B cell (primary cell): ENCODE results near the gene CFAP97D2. TPM values are rescaled to one million over a fixed set of nuclear protein-coding genes. Genes with fewer than 3 reads are reported as not detected.

Source experiments
- ATAC-seq: fragments of 200-7000 bp; cut with Tn5 transposase; one replicate; pipeline ENCODE4 v1.10.0; 2021; ENCODE audit warnings: low read depth, mild to moderate bottlenecking, moderate number of reproducible peaks, moderate library complexity
- CTCF ChIA-PET: fragments of 350-600 bp; sonication (Branson Sonifier 250); formaldehyde crosslinking; loops from one replicate; lab custom pipeline; 2021; ENCODE audit warnings: antibody characterized with exemption, inconsistent platforms; lab: Charles Lee
- POLR2A ChIA-PET: fragments of 350-600 bp; sonication (Branson Sonifier 250); formaldehyde crosslinking; loops from one replicate; lab custom pipeline; 2021; ENCODE audit warnings: antibody characterized with exemption; lab: Charles Lee
- DNase-seq: peaks from one replicate; pipeline ENCODE4 v3.0.0; 2013
- H2AFZ ChIP-seq: 2 replicates; pipeline ENCODE4 v1.6.1; 2012; ENCODE audit warnings: mild to moderate bottlenecking, low read depth, low read length; ENCODE audit not compliant: insufficient read depth, poor library complexity, severe bottlenecking
- H3K27ac ChIP-seq, 2 donors: 1 replicate in 1 of 2; 2 replicates in 1 of 2; pipeline ENCODE4 v1.5.1; 2012 to 2013; ENCODE audit warnings: low read length in 2 of 2, mild to moderate bottlenecking in 2 of 2, moderate library complexity in 1 of 2
- H3K27me3 ChIP-seq, 4 experiments: fragments of 200-600 bp in 1 of 4; sonication (generic) in 1 of 4; replicated peaks in 1 of 4; 1 replicate in 2 of 4; 2 replicates in 2 of 4; pipeline versions ENCODE4 v1.6.1 to v1.7.0; 2013 to 2016; ENCODE audit warnings: low read length in 3 of 4, mild to moderate bottlenecking in 2 of 4, mixed read lengths in 1 of 4, moderate library complexity in 1 of 4; ENCODE audit not compliant: insufficient read depth in 4 of 4, control insufficient read depth in 3 of 4; ENCODE audit errors: control extremely low read depth in 1 of 4
- H3K36me3 ChIP-seq, 2 experiments: replicated peaks in 1 of 2; 1 replicate in 1 of 2; 2 replicates in 1 of 2; pipeline versions ENCODE4 v1.6.1 to v1.7.1; 2013; ENCODE audit warnings: low read length in 1 of 2; ENCODE audit not compliant: insufficient read depth in 2 of 2, control insufficient read depth in 1 of 2; ENCODE audit errors: control extremely low read depth in 1 of 2, extremely low read depth in 1 of 2
- H3K4me1 ChIP-seq, 2 donors: fragments of 200-600 bp in 1 of 2; sonication (generic) in 1 of 2; 1 replicate in 1 of 2; 2 replicates in 1 of 2; pipeline versions ENCODE4 v1.5.1 to v1.6.1; 2013 to 2017; ENCODE audit warnings: low read length in 2 of 2; ENCODE audit not compliant: control insufficient read depth in 2 of 2, insufficient read depth in 2 of 2
- H3K4me2 ChIP-seq: replicated peaks from 2 replicates; pipeline ENCODE3; 2012; ENCODE audit warnings: mild to moderate bottlenecking, low read depth, low read length; ENCODE audit not compliant: poor library complexity, severe bottlenecking
- H3K4me3 ChIP-seq, 5 experiments: fragments of 200-600 bp in 1 of 5; sonication (generic) in 1 of 5; 1 replicate in 3 of 5; 2 replicates in 2 of 5; pipeline versions ENCODE4 v1.5.1 to v1.7.0; 2011 to 2016; ENCODE audit warnings: low read length in 4 of 5, mild to moderate bottlenecking in 4 of 5, low read depth in 2 of 5, control low read depth in 1 of 5, moderate library complexity in 1 of 5; ENCODE audit not compliant: insufficient read depth in 1 of 5; ENCODE audit errors: control extremely low read depth in 1 of 5, extremely low read depth in 1 of 5
- H3K79me2 ChIP-seq: fragments of 200-600 bp; sonication (generic); one replicate; pipeline ENCODE4 v1.6.0; 2016; ENCODE audit warnings: low read length; ENCODE audit not compliant: control insufficient read depth, insufficient read depth
- H3K9ac ChIP-seq: fragments of 200-600 bp; sonication (generic); 2 replicates; pipeline ENCODE4 v1.6.1; 2017; ENCODE audit warnings: mild to moderate bottlenecking, low read length, moderate library complexity
- H3K9me3 ChIP-seq, 3 donors: one replicate each; pipeline versions ENCODE4 v1.6.1 to v1.7.1; 2013; ENCODE audit warnings: low read length in 2 of 3; ENCODE audit not compliant: control insufficient read depth in 2 of 3, insufficient read depth in 1 of 3; ENCODE audit errors: control extremely low read depth in 1 of 3
- H4K20me1 ChIP-seq: 2 replicates; pipeline ENCODE4 v1.6.0; 2012; ENCODE audit warnings: mild to moderate bottlenecking, low read length; ENCODE audit not compliant: insufficient read depth, control insufficient read depth, poor library complexity, severe bottlenecking
- H3K27ac Mint-ChIP-seq: one replicate; pipeline ENCODE4 v1.8.0; 2021; ENCODE audit warnings: mixed read lengths
- H3K27me3 Mint-ChIP-seq: one replicate; pipeline ENCODE4 v1.8.0; 2021; ENCODE audit warnings: mixed read lengths
- H3K4me1 Mint-ChIP-seq: one replicate; pipeline ENCODE4 v1.8.0; 2021; ENCODE audit warnings: mixed read lengths
- H3K4me3 Mint-ChIP-seq: one replicate; pipeline ENCODE4 v1.8.0; 2021; ENCODE audit warnings: mixed read lengths
- H3K9me3 Mint-ChIP-seq: one replicate; pipeline ENCODE4 v1.8.0; 2022; ENCODE audit warnings: mixed read lengths; ENCODE audit not compliant: insufficient read depth
- EZH2 ChIP-seq: IDR thresholded peaks from 2 replicates; pipeline ENCODE4 v1.6.1; 2012; ENCODE audit warnings: borderline replicate concordance, low read depth, mild to moderate bottlenecking, moderate library complexity, low read length; ENCODE audit not compliant: insufficient read depth, poor library complexity, severe bottlenecking
- WGBS: methylation state at CpG from one replicate; pipeline ENCODE4 v1.1.5; 2013; ENCODE audit warnings: missing lambda C conversion rate; ENCODE audit not compliant: insufficient coverage; 5-methylcytosine and 5-hydroxymethylcytosine counted together
- intact Hi-C: fragments of 100-400 bp; cut with micrococcal nuclease; formaldehyde crosslinking; loops from one replicate; pipeline ENCODE4 v1.10.0; 2022
- polyA plus RNA-seq: library from polyadenylated mRNA; depleted of rRNA; stranded (reverse); fragments of >200 nt; gene quantifications from 2 replicates; pipeline ENCODE4 v1.2.3, GENCODE V29; 2012
- total RNA-seq, 2 donors: library from RNA; stranded (reverse); fragments of 120-200 nt in 1 of 2; gene quantifications; 1 replicate in 1 of 2; 2 replicates in 1 of 2; pipeline versions ENCODE4 v1.2.3 to v1.2.4, GENCODE V29; 2013 to 2022
- TF ChIP-seq, protein P1 (sequence below): fragments of 200-600 bp; IDR thresholded peaks from one replicate; pipeline ENCODE4 v1.8.0; 2022; ENCODE audit warnings: antibody characterized with exemption, mild to moderate bottlenecking

CFAP97D2 gene
- total and polyA plus RNA-seq, 2 donors (not counting 1 experiment from before 2014, with no cell fraction given) = 0.09 to 0.22 TPM

DNA sequence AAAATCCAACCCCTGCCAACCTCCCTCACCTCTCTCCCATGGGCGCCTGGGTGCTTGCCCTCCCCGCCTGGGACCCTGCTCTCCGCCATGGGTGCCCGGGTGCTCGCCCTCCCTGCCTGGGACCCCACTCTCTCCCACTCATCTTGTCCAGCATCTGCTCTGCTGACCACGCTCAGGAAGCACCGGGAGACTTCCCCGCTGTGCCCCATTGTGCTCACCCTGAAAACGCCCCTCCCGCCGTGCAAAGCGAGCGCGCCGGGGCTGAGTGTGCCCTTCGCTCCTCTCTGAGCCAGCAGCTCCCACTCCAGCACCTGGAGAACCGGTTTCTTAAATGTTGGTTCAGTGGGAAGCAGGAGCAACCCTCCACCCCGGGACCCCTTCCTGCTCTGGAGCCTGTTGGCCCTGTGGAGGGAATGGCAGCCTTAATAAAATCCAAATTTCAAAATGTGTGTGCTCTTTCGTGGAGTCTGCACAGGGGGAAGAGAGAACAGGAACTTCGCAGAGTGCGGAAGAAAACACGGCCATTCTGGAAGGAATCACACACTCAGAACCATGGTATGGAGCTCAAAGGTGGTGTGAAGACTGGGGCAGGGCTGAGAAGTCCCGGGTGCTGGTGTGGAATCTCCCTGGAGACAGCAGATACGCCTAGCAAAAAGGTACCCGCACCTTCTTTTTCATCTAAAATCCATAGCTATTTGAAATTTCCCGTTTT is 32.5 kb downstream of the CFAP97D2 start:
- Mint-ChIP-seq H3K4me1 (peaks cover 2% of the 10 kb centered on the region), H3K27ac (no peak overlapping the region), H3K4me3 (no peak overlapping the region), H3K9me3 (no peaks in the 10 kb centered on the region), H3K27me3 (peaks cover 38% of the 10 kb centered on the region)
- intact Hi-C loops = no loop called here
- Histone ChIP-seq H3K79me2 (no peaks in the 10 kb centered on the region), H3K4me2 (no peak overlapping the region), H3K9ac (no peak overlapping the region), H3K27me3 (peaks cover 0 to 25% (median 10%) of the 10 kb centered on the region in 4 experiments), H3K4me1 (no peaks in the 10 kb centered on the region), H3K27ac (no peak overlapping the region), H3K4me3 (no peak overlapping the region), H3K9me3 (peaks cover 0 to 10% (median 0%) of the 10 kb centered on the region in 3 donors), H3K36me3 (no peaks in the 10 kb centered on the region), H4K20me1 (no peaks in the 10 kb centered on the region), H2AFZ (no peak overlapping the region)
- DNase-seq (no peak), ATAC-seq (no peak)
- ChIA-PET POLR2A (no interaction called here), CTCF (interaction anchor here (0.6 to 2.3 kb wide), 3 partner anchors 13 to 42 kb away, joined by 3 to 14 read pairs (median 3); no protein-coding TSS in a partner anchor)
- WGBS = 72% methylated on average over 25 of the region's 26 CpGs
- TF ChIP-seq, protein P1, sequence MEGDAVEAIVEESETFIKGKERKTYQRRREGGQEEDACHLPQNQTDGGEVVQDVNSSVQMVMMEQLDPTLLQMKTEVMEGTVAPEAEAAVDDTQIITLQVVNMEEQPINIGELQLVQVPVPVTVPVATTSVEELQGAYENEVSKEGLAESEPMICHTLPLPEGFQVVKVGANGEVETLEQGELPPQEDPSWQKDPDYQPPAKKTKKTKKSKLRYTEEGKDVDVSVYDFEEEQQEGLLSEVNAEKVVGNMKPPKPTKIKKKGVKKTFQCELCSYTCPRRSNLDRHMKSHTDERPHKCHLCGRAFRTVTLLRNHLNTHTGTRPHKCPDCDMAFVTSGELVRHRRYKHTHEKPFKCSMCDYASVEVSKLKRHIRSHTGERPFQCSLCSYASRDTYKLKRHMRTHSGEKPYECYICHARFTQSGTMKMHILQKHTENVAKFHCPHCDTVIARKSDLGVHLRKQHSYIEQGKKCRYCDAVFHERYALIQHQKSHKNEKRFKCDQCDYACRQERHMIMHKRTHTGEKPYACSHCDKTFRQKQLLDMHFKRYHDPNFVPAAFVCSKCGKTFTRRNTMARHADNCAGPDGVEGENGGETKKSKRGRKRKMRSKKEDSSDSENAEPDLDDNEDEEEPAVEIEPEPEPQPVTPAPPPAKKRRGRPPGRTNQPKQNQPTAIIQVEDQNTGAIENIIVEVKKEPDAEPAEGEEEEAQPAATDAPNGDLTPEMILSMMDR = no peak
- no peak for TF ChIP-seq EZH2

DNA sequence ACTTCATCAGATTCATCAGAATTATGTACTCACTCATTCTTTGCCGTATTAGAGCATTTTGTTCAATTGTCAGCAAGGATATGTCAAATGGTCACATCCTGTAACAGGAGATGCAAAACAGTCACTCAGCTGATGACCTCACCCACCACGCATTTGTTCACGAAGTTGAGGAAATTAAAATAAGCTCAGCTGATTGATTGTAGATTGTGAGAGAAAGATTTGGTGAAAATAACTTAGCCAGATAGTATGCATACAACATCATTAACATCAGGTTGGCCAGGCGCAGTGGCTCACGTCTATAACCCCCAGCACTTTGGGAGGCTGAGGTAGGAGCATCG is 33.1 kb downstream of the CFAP97D2 start:
- Histone ChIP-seq H4K20me1 (no peaks in the 10 kb centered on the region), H3K36me3 (no peaks in the 10 kb centered on the region), H3K4me3 (no peak overlapping the region), H3K27me3 (peaks cover 0 to 25% (median 10%) of the 10 kb centered on the region in 4 experiments), H3K9me3 (peaks cover 0 to 5% (median 0%) of the 10 kb centered on the region in 3 donors), H3K4me1 (no peaks in the 10 kb centered on the region), H2AFZ (no peak overlapping the region), H3K4me2 (no peak overlapping the region), H3K79me2 (no peaks in the 10 kb centered on the region), H3K27ac (no peak overlapping the region), H3K9ac (no peak overlapping the region)
- no peak for TF ChIP-seq EZH2
- TF ChIP-seq, protein P1 = no peak
- Mint-ChIP-seq H3K4me3 (no peak overlapping the region), H3K4me1 (peaks cover 2% of the 10 kb centered on the region), H3K27ac (no peak overlapping the region), H3K9me3 (no peaks in the 10 kb centered on the region), H3K27me3 (peaks cover 38% of the 10 kb centered on the region)
- ChIA-PET POLR2A (no interaction called here), CTCF (interaction anchor here (0.6 to 2.3 kb wide), 5 partner anchors 8 to 86 kb away, joined by 3 to 14 read pairs (median 3); no protein-coding TSS in a partner anchor)
- intact Hi-C loops = no loop called here
- ATAC-seq (no peak), DNase-seq (no peak)
- WGBS = 79% methylated on average over 3 of the region's 6 CpGs
